HG02678 (cell line): ENCODE results near the gene FAM24A.
"Not testable (repeated sequence)": the region's sequence is repeated elsewhere in the genome, so short reads cannot be mapped to it uniquely, and the experiment has no call there.

Source experiments
- ATAC-seq: cut with Tn5 transposase; IDR thresholded peaks from one replicate; pipeline ENCODE4 v1.9.1; 2021; ENCODE audit warnings: mild to moderate bottlenecking, moderate library complexity; ENCODE audit not compliant: unreplicated experiment

Gene FAM24A, protein sequence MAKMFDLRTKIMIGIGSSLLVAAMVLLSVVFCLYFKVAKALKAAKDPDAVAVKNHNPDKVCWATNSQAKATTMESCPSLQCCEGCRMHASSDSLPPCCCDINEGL

DNA sequence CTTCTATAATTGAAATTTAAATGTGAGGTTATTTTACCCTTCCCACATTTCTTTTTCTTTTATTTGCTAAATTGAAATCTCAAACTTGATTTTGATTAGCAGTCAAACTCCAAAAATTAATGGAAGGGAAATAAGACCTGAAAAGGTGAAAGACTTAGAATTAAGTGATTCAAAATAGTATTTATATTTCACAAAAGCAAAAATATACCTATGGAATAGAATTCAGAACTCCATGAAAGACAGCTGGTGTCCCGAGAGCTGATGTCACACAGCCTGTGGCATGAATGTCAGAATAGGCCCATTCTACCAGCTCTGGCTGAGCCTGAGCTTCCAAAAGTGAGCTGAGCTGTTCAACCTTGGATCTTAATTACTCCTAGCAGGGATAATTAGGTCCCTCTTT, at the start of gene FAM24A:
Gene FAM24A, plus strand, starts transcription at position 301 of the 400 bp plus-strand sequence. CDS start 1,025 bp downstream, outside the sequence.
- no peak for ATAC-seq

DNA sequence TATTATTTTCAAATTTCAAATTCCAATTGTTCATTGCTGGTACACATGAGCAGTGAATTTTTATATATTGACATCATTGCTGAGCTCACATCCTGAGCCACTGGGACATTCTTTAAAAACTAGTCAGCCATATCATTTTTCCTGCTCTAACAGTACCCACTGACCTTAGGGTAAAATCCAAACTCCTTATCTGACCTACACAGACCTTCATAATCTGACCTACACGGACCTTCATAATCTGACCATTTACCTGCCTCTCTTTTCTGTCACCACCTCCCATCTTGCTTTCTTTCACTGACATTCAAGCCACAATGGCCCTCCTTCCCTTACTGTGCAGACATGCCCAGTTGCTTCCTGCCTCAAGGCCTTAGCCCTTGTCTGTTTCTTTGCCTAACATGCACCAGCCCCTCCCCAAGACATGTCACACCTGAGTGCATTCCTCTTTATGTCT, 48.7 kb upstream of the FAM24A start:
- ATAC-seq: no peak

DNA sequence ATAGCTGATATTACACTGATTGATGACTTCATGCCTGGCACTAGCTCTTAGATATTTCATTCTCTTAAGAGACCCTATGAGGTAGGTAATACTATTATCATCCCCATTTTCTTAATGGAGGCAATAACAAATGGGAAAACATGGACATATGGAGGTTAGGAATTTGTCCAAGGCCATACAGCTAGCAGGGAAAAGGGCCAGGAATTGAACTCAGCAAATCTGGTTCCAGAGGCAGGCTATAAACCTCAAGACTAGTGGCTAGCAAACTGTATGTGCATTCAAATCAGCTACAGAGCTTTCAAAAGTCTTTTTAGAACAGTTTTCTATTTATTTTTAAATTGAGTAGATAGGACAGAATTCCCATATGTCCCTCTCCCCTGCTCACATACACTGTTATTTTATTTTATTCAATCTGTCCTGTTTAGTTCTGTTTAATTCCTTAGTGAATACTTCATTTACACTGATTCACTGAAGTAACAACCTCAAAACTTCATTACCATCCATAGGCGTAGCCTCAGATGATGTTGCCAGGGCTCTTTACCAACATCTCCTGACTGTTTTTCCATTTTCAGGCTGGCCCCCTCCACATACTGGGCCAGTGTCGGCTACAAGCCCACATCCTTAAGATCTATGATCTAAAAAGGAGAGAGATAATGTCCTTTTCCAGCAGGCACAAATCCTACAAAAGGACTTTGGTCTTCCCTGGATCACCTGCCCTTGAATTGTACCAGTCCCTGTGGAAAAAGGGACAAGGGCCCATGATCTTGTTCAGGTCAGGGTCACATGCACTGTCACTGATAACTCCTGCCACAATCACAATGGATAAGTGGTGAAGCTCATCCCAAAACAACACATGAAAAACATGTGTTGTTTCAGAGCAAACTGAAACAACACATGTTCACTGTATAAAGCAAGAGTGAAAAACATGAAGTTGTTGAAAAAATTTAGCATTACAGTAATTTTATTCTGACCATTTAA, 46.9 kb upstream of the FAM24A start:
- no peak for ATAC-seq

DNA sequence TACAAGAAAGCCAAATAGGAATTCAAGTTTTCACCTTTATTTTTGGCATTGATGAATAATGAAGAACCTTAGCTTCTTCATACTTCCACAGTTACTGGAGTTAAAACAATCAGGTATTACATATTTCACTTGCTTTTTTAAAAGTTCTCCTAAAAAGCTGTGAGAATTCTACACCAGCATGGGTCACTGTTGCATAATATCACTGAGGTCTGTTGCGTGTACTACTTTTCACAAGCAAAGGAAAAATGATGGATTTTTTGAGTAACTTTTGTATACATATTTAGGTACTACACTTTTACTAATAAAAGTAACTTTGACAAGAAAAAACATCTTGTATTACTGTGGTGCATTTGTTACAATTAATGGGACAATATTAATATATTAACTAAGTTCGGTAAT, 46.2 kb upstream of the FAM24A start:
- no peak for ATAC-seq

DNA sequence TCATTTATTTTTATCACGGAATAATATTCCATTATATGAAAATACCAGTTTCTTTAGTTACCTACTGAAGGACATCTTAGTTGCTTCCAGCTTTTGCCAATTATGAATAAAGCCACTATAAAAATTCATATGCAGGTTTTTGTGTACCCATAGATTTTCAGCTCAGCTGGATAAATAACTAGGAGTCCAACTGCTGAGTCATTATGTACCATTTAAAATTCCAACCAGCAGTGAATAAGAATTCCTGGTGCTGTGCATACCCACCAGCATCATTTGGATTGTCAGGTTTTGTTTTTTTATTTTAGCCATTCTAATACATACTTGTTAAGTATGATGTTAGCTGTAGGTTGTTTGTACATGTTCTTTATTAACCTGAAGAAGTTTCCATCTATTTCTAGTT, 45.5 kb upstream of the FAM24A start:
- no peak for ATAC-seq

DNA sequence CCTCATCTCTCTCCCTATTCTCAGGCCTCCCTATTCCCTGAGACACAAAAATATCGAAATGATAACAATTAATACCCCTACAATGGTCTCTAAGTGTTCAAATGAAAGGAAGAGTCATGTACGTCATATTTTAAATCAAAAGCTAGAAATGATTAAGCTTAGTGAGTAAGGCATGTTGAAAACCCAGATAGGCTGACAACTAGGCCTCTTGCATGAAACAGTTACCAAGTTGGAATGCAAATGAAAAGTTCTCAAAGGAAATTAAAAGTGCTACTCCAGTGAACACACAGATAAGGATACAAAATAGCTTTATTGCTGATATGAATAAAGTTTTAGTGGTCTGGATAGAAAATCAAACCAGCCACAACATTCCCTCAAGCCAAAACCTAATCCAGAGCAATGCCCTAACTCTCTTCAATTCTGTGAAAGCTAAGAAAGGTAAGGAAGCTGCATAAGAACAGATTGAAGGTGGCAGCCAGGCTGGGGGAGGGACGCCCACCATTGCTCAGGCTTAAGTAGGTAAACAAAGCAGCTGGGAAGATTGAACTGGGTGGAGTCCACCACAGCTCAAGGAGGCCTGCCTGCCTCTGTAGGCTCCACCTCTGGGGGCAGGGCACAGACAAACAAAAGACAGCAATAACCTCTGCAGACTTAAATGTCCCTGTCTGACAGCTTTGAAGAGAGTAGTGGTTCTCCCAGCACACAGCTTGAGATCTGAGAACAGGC, 43.5 kb upstream of the FAM24A start:
- ATAC-seq: not testable (repeated sequence)

DNA sequence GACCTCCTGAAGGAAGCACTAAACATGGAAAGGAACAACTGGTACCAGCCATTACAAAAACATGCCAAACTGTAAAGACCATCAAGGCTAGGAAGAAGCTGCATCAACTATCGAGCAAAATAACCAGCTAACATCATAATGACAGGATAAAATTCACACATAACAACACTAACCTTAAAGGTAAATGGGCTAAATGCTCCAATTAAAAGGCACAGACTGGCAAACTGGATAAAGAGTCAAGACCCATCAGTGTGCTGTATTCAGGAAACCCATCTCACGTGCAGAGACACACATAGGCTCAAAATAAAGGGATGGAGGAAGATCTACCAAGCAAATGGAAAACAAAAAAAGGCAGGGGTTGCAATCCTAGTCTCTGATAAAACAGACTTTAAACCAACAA, 41.6 kb upstream of the FAM24A start:
- not testable (repeated sequence) for ATAC-seq

DNA sequence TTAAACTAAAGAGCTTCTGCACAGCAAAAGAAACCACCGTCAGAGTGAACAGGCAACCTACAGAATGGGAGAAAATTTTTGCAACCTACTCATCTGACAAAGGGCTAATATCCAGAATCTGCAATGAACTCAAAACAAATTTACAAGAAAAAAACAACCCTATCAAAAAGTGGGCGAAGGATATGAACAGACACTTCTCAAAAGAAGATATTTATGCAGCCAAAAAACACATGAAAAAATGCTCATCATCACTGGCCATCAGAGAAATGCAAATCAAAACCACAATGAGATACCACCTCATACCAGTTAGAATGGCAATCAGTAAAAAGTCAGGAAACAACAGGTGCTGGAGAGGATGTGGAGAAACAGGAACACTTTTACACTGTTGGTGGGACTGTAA, 38.5 kb upstream of the FAM24A start:
- not testable (repeated sequence) for ATAC-seq

DNA sequence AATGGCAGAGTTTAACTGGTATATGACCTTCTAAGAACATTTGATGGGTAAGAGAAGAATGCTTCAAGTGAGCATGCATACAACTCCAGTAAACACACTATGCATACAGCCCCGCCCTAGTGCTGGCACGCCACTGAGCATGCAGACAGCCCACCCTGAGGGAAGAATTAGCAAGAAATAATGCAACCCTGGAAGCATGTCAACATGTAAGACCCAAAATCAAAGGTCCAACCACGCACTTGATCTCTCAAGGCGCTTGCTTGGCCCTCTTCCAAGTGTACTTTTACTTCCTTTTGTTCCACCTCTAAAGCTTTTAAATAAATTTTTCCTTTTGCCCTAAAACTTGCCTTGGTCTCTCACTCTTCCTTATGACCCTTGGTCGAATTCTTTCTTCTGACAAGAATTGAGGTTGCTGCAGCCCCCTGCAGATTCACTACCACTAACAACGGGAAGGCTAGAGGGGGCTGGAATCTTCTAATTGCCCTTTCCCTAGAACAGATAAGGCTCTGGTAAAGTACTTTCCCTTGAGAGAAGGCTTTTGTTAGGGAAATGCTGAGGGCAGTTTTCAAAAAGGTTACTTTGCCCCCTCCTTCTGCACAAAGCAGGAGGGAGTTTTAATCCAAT, 34.5 kb upstream of the FAM24A start:
- ATAC-seq: no peak

DNA sequence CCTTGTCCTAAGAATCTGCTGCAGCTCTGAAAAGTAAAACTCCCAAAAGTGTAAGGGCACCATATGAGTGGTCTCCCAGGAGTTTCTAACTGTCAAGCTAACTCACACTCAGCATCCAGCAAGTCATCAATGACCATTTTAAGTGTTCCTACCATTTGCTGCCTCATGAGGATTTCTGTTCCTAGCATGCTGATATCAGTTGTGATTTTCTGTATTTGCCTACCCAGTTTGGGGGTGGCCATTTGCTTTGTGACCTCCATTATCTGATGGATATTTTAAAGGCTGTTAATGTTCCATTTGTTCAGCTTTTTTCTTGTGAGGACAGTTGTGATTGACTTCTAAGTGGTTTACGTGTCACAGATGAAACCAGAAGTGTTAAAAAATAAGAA, 33.9 kb upstream of the FAM24A start:
- ATAC-seq: no peak

DNA sequence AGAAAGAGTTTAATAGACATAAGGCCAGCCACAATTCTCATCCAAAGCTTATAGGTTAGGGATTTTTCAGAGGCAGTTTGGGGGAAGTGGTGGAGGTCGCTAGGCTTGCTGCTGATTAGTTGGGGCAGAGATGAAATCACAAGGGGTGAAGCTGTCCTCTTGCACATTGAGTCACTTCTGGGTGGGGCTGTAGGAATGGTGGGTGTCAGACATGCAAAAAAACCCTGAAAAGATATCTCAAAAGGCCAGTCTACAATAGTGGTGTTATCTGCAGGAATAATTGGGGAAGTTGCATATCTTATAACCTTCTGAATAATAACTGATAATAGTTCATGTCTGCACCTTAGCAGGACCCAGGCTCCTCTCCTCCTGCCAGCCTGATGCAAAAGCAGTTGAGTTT, 33.1 kb upstream of the FAM24A start:
- ATAC-seq: no peak

DNA sequence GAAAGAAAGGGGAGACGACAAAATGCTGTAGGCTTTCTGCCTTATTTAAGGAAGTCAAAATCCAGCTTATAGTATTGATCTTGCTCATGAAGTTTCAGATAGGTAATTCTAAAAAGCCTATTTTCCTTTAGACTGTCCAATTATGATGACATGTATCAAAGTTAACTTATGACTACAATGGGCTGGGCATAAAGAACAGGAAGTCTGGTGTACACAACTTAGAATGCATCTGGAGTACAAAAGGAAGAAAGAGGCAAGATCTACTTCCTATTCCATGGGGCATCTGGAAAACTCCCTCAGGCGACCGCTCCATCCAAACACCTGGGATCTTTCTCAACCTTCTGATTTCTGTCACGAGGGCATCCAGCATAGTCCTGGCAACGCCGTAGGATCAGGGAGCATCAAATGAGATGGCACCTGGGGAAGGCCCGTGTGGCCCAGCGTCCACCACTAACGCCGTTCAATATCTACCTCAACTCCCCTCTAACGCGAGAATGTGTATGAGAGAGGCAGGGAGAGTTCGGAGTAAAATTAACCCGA, 31.5 kb upstream of the FAM24A start:
- peak; percentile 3 for ATAC-seq

DNA sequence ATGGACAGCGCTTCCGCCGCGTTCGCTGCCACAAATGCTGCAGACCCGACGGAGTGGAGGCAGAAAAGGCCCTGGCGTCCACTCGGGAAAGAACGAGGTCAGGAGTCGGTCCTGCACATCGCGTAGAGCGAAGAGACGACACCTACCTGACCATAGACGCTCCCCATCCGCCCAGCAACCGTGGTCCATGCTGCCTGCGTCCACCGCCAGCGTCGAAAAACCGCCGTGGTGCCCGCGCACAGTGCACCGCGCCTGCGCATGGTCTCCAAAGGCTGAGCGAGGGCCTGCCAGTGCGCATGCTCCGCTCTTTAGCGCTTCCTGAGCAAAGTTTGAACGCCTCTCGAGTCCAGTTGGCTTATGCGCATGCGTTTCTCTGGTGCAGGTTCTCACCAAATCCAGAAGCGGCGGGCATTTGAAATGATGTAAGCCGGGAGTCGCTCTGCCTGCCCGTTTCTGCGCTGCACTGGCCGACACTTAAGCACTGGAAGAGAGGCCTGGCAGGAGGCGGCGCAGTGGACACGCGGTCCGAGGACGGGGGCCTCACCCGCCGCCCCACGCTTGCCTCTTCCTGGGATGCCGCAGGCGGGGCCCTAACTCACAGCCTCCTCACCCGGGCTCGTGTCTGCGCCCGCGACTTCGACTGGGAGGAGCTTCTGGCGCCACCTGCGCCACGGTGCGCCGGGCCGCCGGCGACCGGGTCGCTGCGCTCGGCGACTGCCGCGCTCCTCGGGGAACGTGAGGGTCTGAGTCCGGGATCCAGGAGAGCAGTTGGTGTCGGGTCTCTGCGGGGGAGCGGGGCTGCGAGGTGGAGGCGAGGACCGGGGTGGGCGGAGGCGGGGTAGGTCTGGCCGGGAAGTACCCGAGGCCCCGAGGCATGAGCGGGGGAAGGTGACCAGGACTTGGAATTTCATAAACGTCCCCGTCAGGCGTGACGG, 30.8 kb upstream of the FAM24A start, which contains the start of gene FAM24B:
Gene FAM24B, minus strand, starts transcription at position 243 of the 935 bp plus-strand sequence. CDS start 29,066 bp downstream, outside the sequence.
- peak; percentile 78 for ATAC-seq

DNA sequence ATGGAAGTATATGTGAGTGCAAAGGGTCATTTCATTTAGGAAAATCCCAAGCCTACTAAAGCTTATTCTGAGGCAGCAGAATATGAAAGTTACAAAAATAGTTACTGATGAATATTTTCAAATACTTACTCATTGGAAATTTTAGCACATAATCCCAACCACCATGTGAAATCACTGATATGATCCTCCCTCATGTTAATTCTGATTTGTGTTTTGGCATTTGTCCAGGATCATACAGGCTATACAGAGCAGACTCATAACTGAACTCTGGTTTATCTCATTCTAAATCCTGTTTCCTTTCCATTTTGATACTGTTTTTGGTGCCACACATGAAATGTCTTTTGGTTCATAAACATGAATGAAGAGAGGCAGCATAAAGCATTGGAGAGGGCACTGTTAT, 27.6 kb upstream of the FAM24A start:
- ATAC-seq: no peak

DNA sequence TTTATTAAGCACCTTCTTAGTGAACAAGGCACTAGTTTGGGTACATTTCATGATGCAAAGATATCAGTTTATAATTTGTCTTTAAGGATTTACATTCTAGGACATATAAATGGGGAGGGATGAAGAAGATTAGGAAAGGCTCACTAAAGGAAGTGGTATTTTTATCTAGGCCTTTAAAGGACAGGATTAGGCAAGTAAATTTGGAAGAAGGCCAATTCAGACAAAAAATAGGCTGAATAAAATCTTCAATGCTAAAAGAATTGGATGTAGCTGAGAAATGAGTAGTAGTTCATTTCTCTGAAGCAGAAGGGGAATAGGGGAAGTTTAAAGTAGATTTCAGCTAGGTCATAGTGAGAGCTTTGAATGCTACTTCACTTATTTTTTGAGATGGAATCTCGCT, 26.2 kb upstream of the FAM24A start:
- ATAC-seq: no peak

DNA sequence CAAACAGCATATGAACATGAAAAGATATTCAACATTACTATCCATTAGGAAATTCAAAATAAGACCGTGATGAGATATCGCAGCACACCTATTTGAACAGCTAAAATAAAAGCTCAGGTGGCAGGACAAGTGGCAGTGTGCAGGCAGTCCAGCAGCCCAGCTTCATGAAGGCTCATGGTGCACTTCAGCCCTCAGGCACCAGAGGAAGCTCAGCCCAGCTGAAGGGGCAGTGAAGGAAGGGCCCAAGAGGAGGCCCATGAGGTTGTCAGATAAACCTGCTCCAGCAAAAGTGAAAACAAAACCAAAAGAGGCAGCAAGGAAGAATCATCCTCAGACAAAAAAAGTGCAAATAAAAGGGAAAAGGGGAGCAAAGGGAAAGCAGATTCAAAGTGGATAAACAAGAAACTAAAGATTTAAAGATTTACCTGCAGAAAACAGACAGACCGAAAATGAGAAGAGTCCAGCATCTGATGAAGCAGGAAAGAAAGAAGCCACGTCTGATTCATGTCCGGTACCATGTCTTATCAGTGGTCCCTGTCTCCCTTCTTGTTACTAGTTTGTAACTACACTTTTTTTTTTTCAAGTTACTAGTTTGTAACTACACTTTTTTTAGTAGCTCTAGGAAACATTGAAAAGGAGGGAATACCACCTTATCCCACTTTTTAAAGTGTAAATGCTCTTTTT, 16.0 kb upstream of the FAM24A start:
- no peak for ATAC-seq

DNA sequence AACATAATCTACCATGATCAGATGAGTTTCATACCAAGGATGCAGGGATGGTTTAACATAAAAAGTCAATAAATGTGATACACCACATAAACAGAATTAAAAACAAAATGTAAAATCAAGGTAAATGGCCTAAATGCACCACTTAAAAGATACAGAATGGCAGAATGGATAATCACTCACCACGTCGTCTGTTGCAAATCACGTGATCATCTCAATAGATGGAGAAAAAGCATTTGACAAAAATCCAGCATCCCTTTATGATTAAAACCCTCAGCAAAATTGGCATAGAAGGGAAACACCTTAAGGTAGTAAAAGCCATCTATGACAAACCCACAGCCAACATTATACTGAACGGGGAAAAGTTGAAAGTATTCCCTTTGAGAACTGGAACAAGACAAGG, 6.5 kb upstream of the FAM24A start:
- ATAC-seq: not testable (repeated sequence)

DNA sequence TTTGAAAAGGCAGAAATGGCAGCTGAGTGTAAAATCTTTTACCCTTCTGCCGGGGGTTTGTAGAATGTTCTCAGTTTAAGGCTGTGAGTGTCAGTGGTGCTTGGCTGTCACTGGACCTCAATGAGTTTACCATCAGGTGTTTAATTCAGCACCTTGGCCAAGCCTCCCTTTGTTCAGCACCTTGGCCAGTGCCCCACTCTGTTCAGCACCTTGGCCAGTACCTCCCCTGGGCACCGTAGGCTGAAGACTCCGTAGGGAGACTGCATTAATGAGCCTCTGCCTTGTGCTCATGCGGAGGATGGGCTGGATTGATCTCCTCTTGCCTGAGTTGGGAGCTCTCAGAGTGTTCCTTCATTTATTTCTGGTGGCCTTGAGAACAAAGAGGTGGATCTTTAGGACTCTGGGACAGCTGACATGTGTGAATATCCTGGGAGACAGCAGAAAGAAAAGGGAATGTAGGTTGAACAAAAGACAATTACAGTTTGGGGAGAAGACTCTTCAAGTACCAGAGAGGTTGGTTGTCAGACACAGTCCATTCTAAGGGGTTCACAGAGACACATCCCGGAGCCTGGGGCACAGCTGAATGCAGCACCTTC, 1.6 kb downstream of the FAM24A start:
- no peak for ATAC-seq

DNA sequence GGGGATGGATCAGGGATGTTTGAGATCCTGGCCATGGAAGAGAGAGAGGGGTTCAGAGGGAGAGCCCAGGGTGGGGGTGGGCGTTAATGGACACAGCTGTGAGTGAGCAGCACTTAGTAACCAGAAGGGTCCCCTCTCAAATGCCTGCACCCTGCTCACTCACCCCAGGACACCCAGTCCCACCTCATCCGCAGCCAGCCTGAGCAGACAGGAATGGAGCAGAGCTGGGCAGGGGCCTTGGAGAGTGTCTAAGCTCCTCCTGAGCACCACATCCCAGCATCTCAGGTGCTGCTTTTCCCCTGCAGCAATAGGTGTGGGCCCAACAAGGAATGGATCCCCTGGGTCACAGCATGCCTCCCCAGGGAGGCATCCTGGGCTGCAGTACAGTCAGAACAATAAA, 5.3 kb downstream of the FAM24A start:
- ATAC-seq: no peak
